Forelimb muscle (tissue), 1 donor: Measurements from ENCODE around the gene ST6GALNAC2. TPM values are rescaled to one million over a fixed set of nuclear protein-coding genes. Genes with fewer than 3 reads are reported as not detected.

ENCODE experiments used
- DNase-seq: peaks from one replicate; pipeline ENCODE4 v3.0.0-alpha.2; 2013; ENCODE audit warnings: low read depth
- polyA plus RNA-seq: library from polyadenylated mRNA; unstranded; fragments of 120-200 nt; gene quantifications from one replicate; pipeline ENCODE4 v1.2.1, GENCODE V29; 2013; ENCODE audit not compliant: insufficient read length

The ST6GALNAC2 gene
- polyA plus RNA-seq, 1 donor: 3.3 TPM

DNA sequence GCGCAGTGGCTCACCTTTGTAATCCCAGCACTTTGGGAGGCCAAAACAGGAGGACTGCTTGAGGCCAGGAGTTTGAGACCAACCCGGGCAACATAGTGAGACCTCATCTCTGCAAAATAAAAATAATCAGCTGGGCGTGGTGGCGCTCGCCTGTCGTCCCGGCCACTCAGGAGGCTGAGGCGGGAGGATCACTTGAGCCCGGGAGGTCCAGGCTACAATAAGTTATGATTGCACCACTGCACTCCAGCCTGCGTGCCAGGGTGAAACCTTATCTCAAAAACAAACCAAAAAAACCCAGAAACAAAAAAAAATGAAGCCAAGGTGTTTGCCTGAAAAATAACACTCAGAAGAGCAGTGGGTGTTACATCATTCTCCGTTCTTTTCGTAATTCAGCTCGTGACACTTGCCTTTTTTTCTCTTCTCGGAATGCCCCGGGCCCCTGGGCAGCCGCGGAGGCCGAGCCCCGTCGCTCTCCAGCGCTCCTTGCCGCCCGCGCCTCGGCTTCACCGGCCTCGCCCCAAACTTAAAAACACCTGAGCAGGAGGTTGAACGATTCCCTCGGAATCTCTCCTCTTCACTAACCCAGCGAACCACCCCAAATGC lies 28.8 kb downstream of the ST6GALNAC2 start:
- DNase-seq: no peak

DNA sequence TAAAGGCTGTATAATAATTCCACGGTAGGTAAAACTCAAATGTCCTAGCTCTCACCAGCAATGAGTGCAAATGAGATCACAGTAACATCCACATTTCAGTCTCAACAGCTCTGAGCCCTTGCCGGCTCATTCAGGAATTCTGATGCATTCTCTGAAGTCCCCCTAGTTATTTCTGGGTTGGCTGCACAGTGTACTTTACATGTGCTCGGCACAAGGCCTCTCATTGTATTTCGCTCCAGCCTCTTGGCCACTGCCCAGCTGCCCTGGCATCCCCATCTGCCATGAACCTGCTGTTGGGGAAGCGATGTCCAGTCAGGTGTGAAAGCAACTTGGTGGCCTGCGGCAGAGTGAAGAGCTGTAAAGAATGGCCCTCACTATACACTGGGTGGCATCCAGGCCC lies 31.5 kb downstream of the ST6GALNAC2 start:
- DNase-seq: no peak

DNA sequence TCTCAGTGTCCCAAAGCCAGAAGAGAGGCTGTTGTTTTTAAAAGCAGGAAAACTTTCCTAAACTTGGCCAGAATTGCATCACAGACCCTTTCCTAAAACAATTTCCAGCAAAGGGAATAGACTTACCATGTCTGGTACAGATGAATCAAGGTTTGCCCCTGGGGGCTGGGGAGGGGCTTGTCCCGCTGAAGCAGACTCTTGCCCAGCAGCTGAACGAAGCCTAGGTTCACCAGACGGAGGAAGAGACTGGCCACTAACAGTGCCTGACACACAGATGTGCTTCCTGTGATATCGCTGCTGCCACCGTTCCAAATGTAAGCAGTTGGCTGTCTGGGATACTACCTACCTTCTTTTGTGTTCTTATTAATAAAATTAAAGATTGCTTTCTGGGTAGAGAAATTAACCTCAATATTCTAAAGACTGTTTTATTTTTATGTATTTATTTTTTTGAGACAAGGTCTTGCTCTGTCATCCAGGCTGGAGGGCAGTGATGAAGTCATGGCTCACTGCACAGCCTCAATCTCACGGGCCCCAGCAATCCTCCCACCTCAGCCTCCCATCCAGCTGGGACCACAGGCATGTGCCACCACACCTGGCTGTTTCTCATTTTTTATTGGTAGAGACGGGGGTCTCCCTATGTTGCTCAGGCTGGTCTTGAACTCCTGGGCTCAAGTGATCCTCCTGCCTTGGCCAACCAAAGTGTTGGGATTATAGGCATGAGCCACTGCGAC lies 32.3 kb downstream of the ST6GALNAC2 start:
- DNase-seq: no peak

DNA sequence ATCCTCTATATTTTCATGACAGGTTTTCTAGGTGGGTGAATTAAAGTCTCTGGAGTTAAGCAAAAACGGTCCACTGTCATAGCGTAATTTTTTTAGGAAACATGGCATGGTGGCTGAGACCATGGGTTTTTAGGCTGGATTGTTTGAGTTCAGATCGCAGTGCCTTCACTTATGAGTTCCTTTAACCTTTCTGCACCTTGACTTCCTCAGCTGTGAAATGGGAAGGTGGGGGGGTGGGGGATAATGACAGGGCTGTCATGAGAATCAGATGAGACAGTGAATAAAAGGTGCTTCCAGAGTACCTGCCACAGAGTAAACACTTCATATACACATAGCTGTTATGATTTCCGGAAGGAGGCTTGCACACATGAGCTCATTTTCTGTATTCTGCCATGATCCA lies 34.0 kb downstream of the ST6GALNAC2 start:
- DNase-seq: no peak

DNA sequence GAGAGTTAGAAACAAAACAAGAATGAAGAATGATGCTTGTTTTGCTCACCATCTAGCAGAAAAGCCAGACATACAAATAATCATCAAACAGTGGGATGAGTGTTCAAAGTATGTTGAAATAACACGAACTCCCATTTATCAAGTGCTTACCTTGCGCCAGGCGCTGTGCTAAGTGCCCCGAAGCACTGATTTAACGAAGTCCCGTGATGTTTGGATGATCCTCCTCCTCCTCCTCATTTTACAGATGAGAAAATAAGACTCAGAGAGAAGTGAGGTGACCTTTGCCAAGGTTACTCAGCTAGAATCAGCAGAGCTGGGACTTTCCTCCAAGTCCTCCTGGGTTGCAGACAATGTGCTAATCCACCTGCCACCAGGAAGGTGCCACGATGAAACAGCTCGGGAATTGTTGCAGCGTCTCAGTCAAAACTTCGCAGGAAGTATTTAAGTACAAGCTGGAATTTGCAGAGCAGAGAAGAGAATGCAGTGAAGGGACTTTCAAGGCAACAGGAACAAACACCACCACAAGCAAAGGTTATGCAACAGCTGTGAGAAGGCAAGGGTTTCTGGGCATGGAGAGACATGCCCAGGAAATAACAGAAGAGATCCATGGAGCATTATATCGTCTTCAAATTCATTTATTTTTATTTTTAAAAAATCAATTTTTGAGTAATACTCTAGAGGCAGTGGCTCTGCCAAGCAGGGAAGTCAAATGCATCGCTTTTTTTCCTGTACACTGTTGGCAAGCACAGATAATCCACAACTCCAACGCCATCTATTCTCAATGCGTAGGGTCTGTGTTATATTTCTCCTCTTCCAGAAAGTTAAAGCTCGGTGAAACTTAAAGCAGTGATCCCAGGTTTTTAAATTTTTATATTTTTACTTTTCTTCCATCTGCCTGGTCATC lies 34.7 kb downstream of the ST6GALNAC2 start:
- DNase-seq: no peak

DNA sequence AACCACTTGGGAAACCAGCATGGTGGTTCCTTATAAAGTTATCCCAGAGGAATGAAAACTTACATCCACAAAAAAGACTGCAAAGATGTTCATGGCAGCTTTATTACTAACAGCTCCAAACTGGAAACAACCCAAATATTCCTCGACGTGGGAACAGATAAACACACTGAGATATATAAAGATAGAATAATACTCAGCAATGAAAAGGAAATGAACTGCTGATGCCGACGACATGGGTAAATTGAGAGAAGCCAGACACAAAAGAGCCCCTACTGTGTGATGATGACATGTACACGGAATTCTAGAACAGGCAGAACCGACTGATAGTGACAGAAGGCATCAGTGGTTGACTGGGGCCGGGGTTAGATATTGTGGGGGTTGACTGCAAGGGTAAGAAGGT lies 36.1 kb downstream of the ST6GALNAC2 start:
- no peak for DNase-seq

DNA sequence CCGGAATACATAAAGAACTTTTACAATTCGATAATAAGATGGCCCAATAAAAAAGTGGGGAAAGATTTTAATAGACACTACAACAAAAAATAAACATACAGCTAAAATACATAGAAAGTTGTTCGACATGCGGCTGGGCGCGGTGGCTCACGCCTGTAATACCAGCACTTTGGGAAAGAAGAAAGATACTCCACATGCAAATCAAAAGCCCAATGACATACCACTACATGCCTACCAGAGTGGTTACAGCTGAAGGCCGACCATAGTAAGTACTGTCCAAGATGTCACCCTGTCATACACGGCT lies 36.5 kb downstream of the ST6GALNAC2 start:
- no peak for DNase-seq

DNA sequence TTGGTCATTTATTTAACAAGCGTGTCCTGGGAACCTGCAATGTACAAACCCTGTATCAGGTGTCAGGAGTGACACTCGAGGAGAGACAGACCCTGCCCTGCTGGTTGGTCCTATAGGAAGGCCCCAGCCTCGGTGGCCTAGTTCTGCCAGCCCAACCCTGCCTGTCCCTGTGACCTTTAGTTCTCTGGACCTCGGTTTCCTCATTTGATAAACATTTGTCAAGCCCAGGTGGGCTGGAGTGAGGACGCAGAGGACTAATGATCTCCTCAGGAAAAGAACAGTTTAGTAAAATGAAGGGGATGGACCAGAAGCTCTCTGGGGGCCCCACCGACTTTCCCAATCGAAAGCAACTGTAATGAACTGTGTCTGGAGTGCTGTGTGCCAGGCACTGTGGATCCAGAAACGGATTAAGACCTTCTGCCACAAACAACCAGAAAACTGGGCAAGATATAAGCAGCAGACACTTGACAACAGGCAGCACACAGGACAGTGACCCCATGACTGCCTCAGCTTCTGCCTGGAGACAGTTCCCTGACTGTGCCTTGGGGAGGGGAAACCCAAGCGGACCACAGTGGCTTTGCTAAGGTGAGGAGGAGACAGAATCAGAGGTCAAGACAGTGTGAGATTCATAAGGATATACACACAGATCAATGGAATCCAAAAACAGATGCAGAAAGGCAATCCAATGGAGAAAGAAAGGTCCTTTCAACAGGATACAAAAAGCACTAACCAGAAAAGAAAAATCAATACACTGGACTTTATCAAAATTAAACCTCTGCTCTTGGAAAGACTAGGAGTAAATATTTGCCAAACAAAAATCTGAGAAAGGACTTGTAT lies 37.1 kb downstream of the ST6GALNAC2 start:
- DNase-seq: no peak

DNA sequence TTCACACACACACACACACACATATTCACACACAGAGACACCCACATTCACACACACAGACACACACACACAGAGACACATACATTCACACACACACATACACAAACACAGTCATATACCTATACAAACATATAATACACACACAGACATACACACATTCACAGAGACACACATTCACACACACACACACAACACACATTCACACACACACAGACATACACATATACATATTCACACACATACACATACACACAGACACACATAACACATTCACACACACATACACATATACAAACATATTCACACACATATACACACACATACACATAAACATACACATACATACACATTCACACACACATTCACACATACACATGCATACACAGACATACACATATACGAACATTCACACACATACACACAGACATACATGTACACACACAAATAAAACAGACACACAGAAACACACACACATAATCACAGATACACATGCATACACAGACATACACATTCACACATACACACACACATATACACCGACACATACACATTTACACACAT lies 37.9 kb downstream of the ST6GALNAC2 start:
- DNase-seq: no peak

DNA sequence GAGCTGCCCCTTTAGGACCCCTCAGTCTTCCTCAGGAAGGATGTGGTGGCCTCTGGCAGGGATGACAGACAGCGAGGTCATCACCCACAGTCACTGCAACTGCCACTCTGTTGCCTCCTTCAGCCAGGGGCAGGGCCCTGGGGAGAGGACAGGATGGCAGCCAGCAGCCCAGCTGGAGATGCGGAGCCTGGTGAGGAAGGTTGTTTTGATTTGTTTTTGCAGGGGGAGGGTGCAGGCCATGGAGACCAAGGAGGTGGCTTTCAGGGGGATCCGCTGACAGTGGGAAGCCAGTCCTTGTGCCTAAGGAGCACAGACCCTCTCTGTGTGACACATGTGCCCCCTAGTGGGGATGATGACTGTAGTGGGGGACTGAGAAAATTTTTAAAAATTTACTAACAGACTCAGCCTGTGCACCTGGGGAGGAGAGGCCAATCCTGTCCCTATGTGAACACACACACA lies 38.4 kb downstream of the ST6GALNAC2 start:
- no peak for DNase-seq

DNA sequence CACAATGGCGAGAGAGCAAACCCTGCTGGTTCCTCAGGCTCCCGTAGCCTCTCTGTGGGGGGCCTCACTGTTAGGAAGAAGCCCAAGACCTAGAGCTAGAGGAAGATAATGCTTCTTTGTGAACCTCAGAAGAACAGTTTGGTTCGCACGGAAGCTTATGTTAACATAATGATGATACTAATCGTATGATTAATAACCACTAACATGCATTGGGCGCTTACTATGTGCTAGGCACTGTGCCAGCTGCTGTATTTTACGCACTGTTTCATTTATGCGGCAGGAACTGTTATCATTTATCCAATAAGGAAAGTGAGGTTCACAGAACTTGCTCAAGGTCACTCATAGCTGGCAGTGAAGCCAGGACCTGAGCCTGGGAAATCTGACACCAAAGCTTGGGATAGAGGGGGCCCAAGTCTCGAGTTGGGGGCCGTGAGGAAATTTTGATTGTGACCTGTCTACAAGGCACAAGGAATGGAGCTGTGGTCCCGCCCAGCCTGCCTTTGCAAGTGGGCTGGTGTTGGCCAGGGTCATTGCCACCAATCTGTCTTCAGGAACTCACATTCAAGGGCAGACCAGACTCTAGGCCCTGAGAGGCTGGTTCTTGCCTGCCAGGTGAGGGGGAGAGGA lies 39.0 kb downstream of the ST6GALNAC2 start:
- no peak for DNase-seq

DNA sequence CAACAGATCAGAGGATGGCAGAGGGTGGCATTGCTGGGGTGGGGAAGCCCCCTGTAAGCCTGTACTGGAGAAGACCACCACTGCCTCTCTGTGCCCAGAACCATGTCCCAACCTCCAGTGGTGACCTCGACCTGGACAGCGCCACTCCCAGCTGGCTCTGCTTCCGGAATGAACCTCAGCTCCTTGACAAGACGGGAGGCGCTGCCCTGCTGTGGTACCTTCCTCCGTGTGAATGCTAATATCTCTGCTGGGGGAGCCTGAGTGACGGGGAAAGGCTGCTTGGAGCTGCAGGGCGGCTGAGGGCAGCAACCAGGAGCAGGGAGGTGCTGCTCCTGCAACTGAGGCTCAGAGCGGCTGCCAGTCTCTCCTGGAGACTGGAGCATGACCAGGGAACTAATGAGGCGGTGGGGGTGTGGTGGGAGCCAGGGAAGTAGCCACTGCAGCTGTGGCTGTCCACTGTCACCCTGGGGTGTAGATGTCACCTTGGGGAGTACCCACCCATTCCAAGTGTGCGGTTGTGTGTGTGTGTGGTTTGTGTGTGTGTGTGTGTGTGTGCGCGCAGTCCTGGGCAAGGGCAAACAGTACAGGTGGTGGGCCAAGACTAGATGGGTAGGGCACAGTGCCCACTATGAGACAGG lies 39.6 kb downstream of the ST6GALNAC2 start:
- DNase-seq: no peak

DNA sequence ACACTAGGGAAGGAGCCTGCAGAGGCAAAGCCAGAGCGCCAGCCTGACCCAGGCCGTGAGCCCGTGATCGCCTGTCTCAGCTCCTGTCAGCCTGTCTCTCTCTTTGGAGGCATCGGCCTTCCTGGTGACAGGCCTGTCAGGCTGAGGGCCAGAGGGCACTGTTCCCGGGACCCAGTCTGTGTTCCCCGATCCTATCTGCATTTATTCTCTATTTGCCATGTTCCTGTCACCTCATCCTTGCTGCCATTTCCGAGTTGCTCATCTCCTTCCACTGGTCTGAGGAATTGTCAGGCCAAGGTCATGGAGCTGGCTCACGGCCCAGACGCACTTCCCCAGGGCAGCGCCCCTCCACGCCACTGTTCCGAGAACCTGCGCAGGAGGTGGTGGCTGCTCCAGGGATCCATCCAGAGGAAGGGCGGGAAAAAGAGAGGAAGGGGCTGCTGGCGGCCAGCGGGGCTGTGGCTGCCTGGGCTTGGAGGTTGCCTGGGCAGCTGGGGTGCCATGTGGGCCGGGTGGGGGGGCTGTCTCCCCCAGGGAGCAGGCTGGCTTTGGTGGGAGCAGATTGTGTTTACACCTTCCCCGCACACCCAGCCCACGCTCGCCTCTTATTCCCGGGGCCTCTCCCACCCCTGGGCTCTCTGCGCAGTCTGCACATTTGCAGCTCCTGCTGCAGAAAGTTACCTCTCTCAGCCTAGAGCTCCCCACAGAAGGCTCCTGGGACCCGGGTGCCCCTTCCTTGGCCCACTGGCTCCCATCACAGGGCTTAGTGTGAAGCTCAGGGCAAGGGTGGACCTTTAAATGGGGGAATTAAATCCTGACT lies 40.9 kb downstream of the ST6GALNAC2 start:
- DNase-seq: no peak

DNA sequence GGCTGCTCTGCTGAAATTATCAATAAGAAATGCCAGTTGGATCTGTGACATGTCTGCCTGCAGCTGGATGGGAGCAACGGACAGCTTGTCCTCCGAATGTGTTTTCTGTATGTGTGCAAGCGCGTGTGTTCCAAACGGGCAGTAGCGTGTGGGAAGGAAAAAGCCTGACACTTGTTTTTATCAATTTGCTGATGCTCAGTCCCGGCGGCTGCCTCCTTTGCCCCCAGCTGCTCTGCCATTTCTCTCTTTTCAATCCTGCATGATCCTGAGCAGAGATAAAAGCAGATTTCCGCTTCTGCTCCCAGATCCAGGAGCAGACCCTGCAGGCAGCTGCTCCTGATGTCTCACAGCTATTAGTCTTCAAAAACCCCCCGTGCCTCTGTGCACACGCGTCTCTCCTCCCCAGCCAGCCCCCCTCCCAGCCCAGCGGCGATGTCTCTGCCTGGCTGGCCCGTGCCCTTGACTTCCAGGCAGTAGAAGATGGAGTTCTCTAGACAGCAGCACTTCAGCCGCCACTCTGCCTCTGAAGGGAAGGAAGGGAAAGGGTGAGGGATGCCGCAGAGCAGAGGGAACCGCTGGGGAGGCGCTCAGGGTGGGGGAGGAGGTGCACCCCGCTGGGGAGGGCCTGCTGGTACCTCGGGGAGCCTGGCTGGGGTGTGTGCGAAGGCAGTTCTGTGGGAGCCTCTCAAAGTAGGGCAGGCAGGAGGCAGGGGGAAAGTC lies 41.7 kb downstream of the ST6GALNAC2 start:
- DNase-seq: no peak

DNA sequence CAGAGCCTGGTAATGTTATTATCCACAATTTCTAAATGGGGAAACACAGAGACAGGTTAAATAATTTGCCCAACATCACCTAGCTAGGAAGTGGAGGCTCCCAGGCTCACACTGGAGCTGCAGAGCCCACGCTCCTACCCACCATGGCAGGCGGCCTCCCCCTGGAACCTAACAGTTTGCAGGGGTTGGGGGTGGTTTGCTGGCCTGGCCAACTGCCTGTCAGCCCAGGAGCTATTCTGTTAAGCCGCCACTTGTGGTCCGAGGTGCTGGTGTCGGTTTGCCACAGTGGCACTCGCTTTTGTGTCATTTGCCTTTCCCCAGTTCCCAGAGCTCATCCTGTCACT lies 42.2 kb downstream of the ST6GALNAC2 start:
- DNase-seq: no peak

DNA sequence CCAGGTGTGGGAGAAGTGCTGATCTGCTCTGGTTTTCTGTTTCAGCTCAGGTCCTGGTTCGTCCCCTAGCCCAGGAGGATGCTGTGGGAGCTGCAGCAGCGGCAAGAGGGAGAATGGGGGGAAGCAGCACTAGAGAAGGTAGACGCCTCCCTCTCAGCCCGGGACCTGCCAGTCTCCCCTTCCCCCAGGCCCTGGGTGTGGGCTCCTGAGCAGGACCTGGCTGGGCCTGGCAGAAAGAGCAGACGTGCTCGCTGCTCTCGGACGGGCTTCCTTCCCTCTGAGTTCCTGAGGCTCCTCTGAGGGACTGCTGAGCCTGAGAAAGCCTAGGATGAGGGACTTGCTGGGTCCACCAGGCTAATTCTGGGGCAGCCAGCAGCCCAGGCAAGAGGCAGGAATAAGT lies 42.7 kb downstream of the ST6GALNAC2 start:
- DNase-seq: no peak

DNA sequence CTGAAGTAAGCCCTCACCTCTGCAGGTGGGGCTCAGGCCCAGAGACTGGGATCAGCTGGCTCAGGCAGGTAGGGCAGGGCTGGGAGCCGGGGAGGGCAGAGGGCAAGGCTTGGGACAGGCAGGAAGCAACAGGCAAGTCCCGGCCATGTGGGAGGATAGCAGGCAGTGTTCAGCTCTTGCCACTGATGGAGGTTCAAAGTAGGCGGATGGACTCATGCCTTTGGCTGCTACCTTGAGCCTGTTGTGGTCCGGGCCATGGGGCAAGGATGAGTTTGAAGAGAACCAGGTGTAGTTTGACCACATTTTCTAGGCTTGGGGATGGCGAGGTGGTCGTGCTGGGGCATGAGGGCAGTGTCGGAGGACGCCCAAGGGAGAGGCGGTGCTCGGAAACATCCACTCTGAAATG lies 43.1 kb downstream of the ST6GALNAC2 start:
- no peak for DNase-seq

DNA sequence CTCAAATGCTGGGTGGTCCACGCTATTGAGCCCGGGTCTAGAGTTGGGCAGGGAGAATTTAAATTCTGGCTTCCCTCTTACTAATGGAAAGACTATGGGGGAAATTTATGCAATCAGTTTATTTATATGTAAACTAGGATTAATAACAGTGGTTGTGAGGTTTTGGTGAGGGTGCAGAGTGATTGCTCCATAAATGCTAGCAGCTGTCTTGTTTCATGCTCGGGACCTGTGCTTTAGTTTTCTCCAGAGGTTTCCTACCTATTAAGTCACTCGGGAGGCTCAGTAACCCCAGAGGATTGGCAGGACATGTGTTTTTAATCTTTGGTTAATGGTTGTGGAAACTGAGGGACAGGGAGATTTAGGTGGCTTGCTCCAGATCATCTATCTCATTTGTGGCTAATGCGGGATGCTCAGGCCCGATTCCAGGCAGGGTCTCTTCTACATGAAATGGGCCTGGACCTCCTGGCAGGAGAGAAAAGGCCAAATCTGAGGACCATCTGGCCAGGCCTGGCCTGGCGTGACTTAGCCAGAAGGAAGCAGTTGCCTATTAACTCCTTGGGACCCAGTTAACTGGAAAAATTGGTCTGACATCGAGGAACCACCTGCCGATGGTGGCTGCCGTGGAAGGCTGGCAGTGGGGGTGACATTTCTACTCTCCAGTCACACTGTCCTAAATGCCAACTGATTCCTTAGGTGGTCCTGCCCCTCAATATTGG lies 43.8 kb downstream of the ST6GALNAC2 start:
- no peak for DNase-seq
